HG02571 (cell line): ENCODE measurements around the gene CMTM2.
"Not testable (repeated sequence)": the region's sequence is repeated elsewhere in the genome, so short reads cannot be mapped to it uniquely, and the experiment has no call there.

Source experiments
- ATAC-seq: cut with Tn5 transposase; IDR thresholded peaks from one replicate; pipeline ENCODE4 v1.9.1; 2021; ENCODE audit warnings: mild to moderate bottlenecking, moderate library complexity; ENCODE audit not compliant: unreplicated experiment

CMTM2 gene

DNA sequence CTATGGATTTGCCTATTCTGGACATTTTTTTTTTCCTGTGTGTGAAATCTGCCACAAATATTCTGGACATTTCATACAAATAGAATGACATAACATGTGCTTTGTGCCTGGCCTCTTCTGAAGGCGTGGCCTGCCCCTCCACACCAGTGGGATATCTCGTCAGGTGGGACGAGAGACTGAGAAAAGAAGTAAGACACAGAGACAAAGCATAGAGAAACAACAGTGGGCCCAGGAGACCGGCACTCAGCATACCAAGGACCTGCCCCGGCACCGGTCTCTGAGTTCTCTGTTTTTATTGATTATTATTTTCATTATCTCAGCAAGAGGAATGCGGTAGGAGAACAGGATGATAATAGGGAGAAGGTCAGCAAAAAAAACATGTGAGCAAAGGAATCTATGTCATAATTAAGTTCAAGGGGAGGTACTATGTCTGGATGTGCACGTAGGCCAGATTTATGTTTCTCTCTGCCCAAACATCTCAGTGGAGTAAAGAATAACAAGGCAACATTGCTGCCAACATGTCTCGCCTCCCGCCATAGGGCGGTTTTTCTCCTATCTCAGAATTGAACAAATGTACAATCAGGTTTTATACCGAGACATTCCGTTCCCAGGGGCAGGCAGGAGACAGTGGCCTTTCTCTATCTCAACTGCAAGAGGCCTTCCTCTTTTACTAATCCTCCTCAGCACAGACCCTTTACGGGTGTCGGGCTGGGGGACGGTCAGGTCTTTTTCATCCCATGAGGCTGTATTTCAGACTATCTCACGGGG lies 48.5 kb downstream of the CMTM2 start:
- not testable (repeated sequence) for ATAC-seq

DNA sequence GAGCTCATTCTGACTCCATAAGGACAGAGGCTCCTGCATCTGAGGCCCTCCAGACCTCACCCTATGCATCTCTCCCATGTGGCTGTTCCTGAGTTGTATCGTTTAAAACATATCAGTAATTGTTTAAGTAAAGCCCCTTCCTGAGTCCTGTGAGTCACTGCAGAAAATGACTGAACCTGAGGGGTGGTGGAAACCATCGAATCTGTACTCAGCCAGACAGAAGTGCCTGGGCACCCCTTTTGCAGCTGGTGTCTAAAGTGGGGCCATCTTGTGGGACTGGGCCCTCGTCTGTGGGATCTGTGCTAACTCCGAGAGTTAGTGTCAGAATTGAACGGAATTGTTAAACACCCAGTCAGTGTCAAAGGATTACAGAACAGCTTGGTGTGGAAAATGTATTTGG lies 50.6 kb downstream of the CMTM2 start:
- ATAC-seq: no peak

DNA sequence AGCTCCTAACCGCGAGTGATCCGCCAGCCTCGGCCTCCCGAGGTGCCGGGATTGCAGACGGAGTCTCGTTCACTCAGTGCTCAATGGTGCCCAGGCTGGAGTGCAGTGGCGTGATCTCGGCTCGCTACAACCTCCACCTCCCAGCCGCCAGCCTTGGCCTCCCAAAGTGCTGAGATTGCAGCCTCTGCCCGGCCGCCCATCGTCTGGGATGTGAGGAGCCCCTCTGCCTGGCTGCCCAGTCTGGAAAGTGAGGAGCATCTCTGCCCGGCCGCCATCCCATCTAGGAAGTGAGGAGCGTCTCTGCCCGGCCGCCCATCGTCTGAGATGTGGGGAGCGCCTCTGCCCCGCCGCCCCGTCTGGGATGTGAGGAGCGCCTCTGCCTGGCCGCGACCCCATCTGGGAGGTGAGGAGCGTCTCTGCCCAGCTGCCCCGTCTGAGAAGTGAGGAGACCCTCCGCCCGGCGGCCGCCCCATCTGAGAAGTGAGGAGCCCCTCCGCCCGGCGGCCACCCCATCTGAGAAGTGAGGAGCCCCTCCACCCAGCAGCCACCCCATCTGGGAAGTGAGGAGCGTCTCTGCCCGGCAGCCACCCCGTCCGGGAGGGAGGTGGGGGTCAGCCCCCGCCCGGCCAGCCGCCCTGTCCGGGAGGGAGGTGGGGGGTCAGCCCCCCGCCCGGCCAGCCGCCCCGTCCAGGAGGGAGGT lies 51.4 kb downstream of the CMTM2 start:
- not testable (repeated sequence) for ATAC-seq

DNA sequence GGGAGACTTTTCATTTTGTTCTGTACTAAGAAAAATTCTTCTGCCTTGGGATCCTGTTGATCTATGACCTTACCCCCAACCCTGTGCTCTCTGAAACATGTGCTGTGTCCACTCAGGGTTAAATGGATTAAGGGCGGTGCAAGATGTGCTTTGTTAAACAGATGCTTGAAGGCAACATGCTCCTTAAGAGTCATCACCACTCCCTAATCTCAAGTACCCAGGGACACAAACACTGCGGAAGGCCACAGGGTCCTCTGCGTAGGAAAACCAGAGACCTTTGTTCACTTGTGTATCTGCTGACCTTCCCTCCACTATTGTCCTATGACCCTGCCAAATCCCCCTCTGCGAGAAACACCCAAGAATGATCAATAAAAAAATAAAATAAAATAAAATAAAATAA lies 52.3 kb downstream of the CMTM2 start:
- not testable (repeated sequence) for ATAC-seq

DNA sequence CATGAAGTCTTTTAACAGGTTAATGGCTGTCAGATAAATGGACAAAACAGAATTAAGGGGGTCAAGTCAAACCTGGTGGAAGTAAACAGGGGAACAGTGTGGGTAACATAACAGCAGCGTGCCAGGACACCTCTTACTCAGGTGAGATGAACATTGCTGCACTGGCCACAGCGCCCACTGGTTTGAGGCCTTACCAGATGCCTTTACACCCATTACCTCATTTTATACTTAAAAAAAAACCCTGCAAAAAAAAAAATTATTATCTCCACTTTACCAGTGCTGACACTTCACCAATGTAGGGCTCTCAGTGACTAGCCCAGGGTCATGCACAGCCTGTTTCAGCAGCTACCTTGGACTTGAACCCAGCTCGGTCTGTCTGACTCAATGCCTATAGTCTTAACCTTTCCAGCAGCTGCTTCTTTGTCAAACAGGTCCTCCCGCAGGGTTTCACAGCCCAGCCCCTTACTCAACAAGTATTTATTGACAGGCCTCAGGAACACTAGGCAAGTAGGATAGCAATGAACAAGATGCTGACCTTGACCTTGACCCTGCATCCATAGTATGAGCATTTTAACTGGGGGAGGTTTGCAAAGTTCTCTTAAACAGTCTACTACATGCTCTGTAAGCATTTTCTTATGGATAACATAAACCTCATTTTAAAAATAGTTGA lies 55.4 kb downstream of the CMTM2 start:
- no peak for ATAC-seq

DNA sequence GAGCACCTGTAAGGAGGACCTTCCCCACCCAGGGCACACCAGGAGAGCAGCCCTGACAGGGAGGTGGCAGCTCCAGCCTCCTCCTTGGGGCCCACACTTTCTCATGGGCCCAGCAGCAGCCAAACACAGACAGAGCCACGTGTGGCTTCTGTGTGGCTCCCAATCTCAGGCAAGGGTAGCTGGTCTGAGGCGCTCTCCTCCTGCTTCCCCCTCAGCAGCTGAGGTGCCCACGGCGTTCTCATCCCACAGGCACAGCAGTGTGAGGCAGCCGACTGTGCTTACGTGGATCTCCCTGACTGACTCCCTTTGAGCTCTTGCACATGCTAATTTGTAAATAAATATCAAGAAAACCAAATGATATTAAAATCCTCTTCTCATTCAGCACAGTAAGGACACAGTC lies 56.1 kb downstream of the CMTM2 start:
- ATAC-seq: no peak

DNA sequence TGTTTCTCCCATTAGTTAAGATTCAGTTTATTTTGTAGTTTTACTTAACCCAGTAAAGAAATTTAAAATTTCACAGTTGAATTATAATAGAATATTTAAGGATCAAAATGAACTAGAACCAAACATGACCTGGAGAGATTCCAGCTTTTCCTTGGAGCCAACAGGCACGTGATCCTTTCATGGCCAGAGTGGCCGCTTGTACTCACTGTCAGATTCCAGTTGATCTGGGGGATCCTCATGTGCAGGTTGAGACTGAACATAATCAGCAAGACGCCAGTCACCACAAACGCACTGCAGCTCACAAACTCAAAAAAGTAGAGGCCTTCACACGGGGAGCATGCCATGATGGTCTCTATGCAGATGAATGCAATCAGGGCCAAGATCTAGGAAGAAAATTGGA lies 56.9 kb downstream of the CMTM2 start:
- ATAC-seq: no peak

DNA sequence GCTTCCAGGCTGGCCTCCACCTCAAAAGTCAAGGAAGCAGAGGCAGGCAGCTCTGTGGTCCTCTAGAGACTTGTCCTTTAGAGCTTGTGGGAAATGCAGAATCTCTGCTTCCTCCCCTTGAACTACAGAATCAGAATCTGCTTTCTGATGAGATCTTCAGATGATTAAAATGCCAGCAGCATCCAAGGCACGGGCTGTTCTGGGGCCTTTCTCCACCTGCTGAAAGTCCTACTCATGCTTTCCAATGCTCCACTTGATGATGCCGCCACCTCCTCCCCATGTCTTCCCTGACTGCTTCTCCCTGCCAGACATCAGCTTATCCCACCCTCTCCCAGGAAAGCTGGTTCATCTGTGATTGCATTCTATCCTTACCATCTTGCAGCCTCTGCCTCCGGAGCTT lies 58.5 kb downstream of the CMTM2 start:
- ATAC-seq: no peak
